Inflammatory macrophage treated with lipopolysaccharide for 4 hours (primary cell): ENCODE results near the gene BCAN.

Experiments used
- DNase-seq: peaks from one replicate; pipeline ENCODE4 v3.0.0-alpha.2; 2020

BCAN gene

DNA sequence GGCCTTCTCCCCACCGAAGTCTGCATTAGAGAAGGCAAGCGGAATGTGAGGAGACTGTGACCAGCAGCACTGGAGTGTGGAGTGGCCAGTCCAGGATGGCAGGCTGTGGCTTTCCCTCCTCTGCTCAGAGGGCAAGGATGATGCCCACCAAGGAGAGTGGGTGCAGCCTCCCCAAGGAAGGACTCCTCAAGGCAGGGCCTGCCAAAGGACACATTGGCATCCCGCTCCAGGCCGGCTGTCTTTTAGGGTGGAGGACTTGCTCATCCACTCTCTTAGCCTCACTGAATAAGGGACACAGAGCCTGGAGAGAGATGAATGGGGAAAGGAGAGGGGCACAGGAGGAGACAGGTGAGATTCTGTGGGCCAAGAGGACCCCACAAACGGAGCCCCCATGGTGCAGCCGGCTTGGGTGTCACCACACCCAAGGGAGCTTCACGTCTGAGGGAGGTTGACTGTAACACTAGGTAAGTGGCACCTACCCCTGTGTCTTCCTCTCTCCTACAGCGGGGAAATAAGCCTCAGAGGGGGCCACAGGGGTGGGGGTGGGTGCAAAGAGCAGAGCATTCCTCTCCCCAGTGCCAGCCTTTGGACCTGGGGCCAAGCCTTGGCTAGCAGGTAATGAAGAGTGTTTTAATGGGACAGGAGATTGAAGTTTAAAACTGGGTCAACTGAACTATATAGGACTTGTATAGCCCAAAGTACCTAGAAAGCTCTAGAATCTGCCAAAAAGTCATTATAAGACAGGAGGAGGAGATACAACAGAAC is 39.5 kb downstream of the BCAN start:
- no peak for DNase-seq

DNA sequence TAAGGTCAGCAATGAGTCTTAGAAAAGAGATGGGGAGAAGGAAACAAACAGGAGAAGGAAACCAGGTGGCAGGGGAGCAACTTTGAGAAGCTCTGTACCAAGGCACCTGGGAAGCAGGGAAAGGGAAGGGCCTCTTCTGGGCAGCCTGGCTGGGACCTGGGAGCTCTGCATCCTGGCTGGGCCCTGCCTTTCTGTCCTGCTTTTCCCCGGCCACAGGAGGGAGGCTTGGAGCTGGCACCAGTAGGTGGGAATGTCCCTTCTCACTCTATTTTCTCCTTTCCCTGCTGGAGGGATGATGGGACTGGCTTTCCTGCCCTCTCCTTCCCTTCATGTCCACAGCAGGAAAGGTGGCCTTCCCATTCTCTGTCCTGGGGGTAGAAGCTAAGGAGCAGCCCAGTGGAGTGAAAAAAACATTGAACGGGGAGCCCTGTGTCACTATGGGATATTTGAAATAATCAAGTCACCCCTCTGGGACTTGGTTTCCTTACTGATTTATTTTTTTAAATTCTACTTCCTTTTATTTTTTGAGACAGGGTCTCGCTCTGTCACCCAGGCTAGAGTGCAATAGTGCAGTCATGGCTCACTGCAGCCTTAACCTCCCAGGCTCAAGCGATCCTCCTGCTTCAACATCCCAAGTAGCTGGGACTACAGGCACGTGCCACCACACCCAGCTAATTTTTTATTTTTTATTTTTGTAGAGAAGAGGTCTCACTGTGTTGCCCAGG is 40.4 kb downstream of the BCAN start:
- DNase-seq, result no peak

DNA sequence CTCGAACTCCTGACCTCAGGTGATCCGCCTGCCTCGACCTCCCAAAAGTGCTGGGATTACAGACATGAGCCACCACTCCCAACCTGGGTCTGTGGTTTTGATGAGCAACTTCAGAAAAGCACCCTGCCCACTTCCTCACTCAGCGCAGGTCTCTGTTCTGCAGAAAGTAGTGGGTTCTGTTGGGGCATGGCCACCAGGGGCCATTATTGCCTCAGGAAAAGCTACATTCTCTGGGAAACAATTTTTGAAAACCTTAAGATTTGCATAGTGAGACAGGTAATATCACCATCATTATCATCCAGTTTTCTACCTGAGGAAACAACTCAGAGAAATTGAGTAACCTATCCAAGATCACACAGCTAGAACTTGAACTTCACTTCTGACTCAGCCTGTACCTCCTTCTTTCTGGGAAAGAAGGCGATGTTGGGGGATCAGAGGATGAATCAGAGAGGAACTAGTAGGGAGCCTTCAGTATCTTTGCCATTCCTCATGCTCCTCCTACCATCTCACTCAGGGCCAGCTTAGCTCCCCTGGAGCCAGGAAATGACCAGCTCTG is 42.4 kb downstream of the BCAN start:
- no peak for DNase-seq

DNA sequence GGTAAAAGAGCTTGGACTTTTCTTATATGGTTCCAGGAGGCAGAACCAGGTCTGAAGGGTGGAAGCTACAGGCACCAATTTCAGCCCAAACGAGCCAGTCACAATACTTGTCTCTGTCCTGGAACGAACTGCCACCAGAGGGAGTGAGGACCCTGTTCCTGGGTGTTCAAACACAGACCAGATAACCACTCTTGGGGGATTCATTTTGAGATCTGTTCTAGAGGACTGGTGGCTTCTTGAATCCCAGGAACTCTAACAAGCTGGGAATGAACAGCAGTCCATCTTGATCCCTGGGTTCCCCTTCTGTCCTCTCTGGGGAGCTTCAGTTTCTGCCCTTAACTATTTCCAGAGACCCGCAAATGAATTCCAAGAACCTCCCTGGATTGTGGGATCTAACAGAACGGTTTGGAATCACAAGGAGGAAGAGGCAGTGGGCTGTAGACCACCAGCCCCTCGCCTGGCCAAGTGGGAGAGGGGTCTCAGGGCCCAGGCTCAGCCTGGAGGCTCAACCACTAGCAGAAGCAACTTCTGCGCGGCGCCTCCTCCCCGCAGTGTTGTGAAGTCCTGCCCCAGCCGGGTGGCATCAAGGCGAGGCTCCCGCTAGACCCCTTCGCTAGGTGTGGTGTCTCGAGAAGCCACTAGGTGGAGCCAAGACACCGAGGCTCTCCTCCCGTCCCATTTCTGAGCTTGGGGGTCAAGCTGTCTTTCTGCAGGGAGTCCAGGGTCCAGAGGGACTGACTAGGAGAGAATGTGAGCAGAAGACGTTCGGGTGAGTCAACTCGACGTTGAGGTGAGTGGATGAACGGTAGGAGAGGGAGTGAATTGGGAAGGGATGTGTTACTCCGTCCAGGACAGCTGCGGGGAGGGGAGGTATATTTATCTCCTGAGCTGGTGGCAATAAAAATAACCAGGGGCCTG is 47.4 kb downstream of the BCAN start:
- DNase-seq, result peak; percentile 74

DNA sequence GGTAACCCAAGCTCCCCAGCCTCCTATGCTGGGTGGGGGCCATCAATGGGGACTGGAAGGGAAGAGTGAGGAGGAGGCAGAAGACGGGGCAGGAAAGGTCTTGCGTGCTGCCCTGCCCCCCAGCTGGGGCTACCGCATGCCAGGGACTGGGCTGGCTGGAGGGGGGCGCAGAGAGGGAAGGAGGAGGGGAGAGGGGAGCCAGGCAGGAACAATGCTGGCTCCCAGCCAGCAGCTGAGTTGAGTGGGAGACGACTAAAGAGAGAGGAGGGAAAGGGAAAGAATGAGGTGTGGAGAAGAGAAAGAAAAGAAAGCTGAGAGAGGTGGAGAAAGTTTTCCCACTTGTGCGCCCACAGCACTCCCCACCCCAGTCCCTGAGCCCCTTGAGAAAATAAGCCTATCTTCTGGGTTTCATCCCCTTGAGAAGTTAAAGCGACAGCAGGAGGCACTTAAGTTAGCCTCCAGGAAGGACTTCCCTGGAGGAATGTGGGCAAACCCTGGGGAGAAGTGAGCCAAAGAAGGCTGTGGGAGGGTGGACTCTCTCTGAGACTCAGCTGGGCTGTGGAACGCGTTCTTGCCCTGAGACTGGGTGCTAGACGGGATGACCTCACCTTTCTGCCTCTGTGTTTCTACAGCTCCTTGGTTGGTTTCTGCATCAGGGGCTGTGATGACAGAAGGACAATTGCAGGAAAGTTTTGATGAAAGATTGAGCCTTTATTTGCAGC is 48.2 kb downstream of the BCAN start:
- peak; percentile 65 for DNase-seq

DNA sequence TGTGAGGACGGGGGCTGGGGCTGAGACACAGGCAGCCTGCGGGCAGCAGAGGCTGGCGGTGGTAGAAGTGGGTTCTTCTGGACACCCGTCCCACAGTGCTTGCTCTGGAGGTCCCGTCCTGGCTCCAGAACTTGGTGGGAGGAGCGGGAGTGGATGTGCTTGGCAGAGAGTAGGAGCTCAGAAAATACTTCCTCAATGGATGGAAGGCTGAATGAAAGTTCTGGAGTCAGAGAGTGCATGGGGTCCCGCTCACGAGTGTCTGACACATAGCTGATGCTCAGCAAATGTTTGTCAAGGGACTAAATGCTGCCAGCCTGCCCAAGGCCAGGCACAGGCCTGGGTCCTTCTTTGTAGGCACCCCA is 48.7 kb downstream of the BCAN start:
- peak; percentile 49 for DNase-seq

DNA sequence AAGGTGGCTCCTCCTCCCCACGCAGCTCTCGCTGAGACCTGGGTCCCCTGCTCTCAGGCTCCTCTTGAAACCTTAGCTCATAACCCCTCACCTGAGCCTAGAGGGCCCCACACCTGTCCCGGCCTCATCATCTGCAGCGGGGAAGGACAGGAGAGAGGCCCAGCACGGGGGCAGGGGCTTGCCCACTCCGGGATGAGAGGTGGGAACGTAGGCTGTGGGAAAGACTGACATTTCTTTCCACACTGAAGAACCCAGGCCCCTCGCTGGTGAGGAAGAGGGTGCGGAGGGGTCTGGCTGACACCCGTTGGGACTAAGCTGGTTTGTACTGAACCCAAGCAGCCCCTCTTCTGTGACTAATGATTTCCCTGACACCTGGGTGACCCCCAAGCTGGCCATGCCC is 49.3 kb downstream of the BCAN start:
- DNase-seq, result no peak

DNA sequence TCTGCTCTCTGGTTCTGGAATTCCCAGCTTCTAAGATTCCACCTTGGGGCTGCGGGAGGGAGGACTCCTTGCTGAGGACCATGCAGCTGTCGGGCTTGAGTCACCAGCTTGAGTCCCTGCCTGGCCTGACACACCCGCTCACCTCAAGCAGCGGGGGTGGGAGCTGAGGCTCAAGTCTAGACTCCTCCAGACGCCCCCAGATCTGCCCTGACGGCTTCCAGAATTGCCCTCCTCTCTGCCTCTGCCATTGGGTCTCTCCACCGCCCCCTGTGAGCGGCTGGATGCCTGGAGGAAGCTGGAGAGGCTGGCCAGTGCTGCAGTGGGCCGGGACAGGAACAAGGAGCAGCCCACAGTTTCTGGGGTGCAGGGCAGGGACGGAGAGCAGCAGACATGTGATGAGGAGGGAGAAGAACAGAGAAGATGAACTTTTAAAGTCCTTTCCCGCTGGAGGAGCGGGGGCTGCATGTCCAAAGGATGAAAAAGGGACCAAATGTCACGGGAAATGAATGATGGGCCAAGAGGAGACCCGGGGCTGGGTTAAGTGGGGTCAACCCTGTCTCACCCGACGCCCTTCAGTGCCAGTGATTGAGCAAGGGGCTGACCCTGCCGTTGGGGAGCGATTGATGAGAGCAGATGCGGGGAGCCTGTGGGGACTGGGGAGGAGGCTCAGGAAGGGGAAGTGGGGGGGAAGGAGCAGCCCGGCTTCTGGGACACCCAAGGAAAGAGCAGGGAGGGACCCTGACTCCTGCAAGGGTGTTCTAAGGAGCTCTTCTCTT is 49.9 kb downstream of the BCAN start:
- DNase-seq, result peak; percentile 53

DNA sequence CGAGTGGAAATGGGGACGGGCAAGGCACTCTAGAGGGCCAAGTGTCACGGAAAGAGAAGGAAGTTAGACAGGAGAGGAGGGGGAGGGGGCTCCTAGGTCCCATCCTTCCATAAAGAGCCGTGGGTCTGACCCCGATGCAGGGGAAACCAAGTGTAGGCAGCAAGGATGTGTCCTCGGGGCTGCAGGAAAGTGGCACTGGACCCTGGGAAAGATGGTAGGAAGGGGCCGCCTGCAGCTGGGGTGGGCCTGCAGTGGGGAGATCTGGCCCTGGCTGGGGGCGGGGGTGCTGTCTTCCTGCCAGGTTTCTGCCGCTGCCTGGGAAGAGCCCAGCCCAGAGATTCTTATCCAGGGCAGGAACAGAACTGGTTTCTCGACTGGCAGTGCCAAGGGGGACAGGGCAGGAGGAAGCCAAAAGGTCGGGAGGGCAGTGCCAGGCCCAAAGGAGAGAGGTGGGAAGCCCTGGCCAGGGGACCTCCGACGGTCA is 50.6 kb downstream of the BCAN start:
- no peak for DNase-seq

DNA sequence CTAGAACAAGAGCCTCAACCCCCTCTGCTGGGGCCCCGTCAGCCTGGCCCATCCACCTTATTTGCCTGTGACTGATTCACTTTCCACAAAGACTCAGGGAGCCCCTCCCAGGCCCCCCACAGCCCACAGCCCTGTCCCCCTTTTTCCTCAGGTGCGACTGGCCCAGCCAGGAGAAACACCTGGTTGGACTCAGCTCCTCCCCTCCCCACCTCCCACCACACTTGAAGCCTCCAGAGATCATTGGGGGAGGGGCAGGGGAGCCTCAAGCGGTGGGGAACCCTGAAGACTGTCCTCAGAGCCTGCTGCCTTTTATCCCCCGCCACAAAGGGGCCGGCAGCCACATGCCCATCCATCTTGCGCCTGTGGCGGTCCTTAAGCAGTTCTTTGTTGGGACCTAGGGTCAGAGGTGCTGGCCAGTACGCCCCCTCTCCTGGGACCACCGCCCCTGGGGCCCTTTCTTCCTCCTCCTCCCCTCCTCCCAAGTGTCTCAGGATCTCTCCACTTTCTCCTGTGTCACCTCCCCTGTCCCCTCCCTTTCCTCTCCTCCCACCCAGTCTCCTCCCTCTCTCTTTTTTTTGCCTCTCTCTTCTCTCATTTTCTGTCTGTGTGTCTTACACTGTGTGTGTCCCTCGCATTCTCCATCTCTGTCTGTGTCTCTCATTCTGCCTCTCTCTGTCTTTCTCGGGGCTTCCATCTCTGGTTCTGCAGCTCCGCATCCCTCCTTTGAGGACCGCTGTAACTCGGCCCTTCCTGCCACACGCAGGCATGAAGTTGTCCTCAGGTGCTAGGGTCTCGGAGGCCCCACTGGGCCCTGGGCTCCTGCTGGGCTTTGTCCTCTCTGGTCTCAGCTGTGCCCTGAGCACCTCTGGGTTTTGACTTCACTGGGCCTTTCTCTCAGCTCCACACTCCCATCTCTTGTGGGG is 51.3 kb downstream of the BCAN start:
- no peak for DNase-seq

DNA sequence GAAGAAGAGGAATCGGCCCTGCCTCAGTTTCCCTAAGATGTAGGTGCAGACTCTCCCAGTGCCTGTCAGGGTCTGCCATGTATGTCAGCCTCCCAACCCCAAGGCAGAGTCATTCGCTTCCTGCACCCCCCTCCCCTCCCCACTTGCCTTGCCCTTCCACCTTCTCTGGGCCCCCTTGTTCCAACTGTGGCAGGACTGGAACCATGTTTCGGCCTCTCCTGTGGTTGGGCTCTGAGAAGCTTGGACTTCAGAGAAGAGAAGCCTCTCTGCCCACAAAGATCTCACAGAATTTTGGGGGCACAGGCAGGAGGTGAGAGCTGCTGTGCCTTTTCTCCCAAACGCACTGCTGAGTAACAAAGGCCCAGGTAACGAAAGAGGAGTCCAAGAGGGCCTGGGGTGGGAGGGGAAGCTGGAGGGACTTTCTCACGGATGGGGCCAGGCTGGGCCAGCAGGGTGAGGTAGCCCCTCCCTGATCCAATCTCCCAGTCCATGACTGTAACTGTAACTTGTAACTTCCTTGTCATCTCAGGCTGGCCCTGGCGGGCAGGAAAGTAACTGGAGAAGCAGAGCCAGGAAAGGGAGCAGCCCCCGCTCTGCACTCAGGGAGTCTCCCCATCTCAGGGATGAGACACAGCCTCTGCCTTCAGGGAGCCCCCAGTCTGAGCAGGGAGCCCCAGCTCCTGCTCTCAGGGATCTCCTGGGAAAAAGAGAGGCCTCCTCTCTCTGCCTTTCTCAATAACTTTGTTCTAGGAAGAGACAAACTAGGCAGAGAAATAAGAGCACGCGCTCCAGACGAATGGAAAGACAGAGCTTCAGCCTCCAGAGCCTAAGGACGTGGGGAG is 52.2 kb downstream of the BCAN start:
- DNase-seq, result peak; percentile 22

DNA sequence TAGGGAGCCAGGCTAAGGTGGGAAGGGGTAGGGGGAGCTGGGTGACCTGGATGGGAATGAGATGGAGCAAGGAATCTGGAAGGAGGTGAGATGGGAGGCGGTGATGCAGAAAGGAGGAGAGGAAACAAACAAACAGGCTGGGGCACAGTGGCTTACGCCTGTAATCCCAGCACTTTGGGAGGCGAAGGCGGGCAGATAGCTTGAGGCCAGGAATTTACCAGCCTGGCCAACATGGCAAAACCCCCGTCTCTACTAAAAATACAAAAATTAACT is 52.7 kb downstream of the BCAN start:
- no peak for DNase-seq

DNA sequence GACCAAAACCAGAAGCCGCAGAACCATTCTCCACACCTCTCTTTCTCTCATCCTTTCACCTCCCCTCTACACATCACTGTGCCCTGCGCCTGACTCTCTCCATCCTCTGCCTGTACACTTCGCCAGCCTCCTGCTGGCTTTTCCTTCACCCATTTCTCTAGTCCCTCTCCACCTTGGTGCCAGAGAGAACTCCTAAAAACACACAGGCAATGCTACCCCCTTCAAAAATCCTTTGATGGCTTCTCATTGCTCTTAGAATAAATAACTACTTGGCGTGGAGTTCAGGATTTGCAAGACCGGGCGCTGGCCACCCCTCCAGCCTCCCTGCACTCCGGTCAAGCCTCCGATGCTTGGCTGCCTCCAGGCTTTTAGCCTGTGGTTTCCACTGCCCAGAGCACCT is 54.8 kb downstream of the BCAN start:
- DNase-seq, result no peak

DNA sequence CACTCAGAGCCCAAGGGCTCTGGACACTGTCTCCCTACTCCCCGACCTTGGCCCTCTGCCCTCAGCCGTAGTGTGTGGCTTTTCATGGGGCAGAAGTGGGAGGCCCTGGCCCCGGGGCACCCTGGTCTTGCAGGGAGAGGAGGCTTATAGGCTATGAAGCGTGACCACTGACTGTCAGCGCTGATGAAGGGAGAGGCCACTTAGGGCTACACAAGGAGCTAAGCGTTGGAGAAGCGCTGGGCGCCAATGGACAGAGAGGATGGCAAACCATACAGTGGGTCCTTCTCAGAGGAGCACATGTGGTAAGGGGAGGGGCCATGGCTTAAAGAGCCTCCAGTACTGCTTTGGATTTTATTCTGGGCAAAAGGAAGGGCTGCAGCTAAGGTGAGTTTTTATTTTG is 55.6 kb downstream of the BCAN start:
- DNase-seq, result no peak

DNA sequence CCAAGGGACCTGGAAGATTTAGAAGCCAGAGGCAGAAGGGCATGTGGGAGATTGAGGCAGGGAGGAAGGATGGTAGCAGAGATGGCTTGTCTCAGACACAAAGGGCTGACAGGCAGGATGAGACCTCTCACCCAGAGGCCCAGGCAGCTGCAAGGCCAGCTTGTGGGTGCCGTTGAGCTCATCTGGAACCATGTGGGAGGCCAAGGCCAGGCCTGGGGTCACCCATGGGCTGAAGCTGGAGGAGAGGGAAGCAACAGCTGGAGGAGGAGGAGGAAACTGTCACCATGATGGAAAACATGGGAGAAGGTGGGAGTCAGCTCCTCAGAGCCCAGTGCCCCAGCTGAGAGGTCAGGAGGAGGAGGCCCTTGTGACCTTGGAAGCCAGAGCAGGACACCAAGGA is 57.1 kb downstream of the BCAN start:
- DNase-seq, result peak; percentile 27

DNA sequence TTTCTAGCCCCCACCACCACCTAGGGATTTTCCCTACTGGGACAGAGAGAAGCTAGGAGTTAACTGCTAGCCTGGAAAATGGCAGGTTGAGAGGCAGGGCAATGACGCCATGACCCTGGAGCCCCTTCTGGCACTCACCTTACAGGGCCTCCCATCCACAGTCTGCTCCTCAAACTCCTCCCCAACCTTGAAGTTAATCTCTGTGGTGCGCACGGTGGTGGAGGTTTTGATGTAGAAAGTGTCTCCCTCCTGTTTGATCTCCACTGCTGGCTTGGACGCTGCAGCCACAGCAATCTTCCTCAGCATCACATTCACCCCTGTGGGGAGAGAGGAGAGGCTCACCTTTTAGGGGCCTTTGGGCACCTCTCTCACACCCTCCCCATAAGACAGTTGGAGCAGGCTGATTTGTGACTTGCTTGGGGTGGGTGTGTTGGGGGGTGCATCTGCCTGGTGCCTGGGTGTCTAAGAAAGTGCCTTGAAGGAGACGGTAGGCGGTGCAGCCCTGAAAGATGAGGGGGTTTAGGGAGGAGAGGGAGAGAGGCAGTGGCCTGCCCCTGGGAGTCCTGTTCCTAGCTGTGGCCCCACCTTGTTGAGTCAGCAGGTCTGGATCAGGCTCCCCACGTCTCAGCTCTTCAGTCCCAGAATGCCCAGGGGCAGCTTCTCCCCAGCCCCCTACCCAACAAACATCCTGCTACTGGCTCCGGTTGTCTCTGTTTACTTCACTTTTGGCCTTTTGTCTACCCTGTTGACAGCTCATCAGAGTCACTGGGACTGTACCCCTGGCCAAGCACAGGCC is 59.0 kb downstream of the BCAN start:
- DNase-seq, result no peak

DNA sequence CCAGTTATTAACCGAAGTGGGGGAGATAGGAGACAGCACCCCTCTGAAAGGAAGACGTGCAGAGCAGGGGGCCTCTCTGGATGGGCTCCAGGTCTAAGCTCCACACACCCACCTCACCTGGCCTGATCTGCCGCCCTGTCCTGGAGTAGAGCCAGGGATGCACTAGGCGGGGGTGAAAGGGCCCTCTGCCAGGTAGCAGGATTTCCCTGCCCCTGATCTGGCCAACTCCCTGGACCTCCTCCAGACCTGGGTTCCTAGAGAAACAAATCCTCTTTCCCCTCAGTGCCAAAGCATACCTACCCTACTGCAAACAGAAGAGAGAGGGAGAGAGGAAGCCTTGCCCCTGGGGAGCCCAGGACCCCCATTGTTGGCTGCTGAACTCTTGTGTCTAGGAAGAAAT is 61.4 kb downstream of the BCAN start:
- DNase-seq, result no peak

DNA sequence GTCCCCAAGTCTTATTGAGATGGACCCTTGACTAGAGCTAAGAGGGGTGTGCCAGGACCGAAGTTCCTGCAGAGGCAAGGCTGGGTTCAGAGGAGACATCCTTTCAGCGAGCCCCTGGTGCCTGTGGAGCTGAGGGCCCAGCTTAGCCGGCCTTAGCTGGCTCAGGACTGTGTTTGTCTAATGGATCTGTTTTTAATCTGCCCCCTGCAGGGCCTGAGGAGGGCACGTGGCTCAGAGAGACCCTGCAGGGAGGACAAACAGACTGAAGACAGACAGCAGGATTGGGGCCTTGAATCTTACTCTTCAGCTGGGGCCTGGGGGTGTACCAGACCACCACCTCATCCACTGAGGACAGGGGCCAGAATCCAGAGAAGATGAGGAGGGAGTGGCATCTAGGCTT is 61.8 kb downstream of the BCAN start:
- no peak for DNase-seq

DNA sequence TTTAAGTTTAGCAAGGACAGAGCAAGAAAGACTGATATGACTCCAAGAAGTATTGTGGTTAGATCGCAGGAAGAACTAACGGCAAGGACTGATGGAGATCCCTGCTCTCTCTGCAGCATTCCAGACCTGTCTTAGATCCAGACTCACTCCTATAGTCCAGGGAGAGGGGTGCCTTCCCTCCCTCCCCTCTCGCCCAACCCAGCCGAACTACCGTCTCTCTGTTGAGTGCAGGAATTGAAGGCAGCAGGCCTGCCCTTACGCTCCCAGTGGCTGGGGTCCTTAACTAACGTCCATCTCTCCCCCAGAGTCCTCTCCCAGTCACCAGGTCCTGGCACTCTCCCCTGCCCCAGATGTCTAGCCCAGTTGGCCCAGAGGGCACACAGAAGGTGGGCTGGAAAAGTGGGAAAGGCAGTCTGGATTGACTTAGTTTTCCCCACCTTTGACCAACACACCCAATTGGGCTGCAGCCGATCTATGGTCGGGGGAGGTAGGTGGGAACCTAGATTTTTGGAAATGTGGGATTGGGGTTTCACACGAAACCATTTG is 62.3 kb downstream of the BCAN start:
- DNase-seq, result no peak
